Activated T-cell treated with anti-CD3 and anti-CD28 coated beads for 1 hour (primary cell): ENCODE data around the gene SCN2A.
"Not testable (repeated sequence)": the region's sequence is repeated elsewhere in the genome, so short reads cannot be mapped to it uniquely, and the experiment has no call there.

ENCODE experiments used
- DNase-seq: peaks from one replicate; pipeline ENCODE4 v3.0.0-alpha.2; 2020; ENCODE audit warnings: low read depth

Gene SCN2A

GRCh38 chr2:165253178-165253577 is 14.0 kb downstream of the SCN2A start:
- DNase-seq, result no peak

- no peak for DNase-seq
These were observed 17.4 kb downstream of the SCN2A start for GRCh38 chr2:165256618-165257017.

- DNase-seq, result not testable (repeated sequence)
These were observed 21.1 kb downstream of the SCN2A start for GRCh38 chr2:165260347-165260746.

- DNase-seq, result no peak
These were observed 29.5 kb downstream of the SCN2A start for GRCh38 chr2:165268754-165269153.

GRCh38 chr2:165273176-165273575 is 34.0 kb downstream of the SCN2A start:
- DNase-seq, result no peak

- no peak for DNase-seq
These were observed 35.5 kb downstream of the SCN2A start for GRCh38 chr2:165274698-165275097.

GRCh38 chr2:165275932-165276331 is 36.7 kb downstream of the SCN2A start:
- no peak for DNase-seq

GRCh38 chr2:165277295-165277694 is 38.1 kb downstream of the SCN2A start:
- no peak for DNase-seq

GRCh38 chr2:165277860-165278656 is 38.8 kb downstream of the SCN2A start:
- DNase-seq, result no peak

GRCh38 chr2:165280356-165280755 is 41.1 kb downstream of the SCN2A start:
- DNase-seq, result no peak

GRCh38 chr2:165281387-165281786 is 42.2 kb downstream of the SCN2A start:
- DNase-seq, result no peak

GRCh38 chr2:165283342-165283741 is 44.1 kb downstream of the SCN2A start:
- no peak for DNase-seq

GRCh38 chr2:165287094-165287778 is 48.0 kb downstream of the SCN2A start:
- DNase-seq, result no peak

- DNase-seq, result no peak
These were observed 49.9 kb downstream of the SCN2A start for GRCh38 chr2:165289069-165289468.

- peak; percentile 0 for DNase-seq
These were observed 54.5 kb downstream of the SCN2A start for GRCh38 chr2:165293440-165294420.

GRCh38 chr2:165294912-165295311 is 55.7 kb downstream of the SCN2A start:
- no peak for DNase-seq

GRCh38 chr2:165295643-165296042 is 56.4 kb downstream of the SCN2A start:
- no peak for DNase-seq

GRCh38 chr2:165305391-165306096 is 66.3 kb downstream of the SCN2A start:
- DNase-seq, result no peak

- no peak for DNase-seq
These were observed 68.1 kb downstream of the SCN2A start for GRCh38 chr2:165307317-165307716.

- DNase-seq, result no peak
These were observed 72.7 kb downstream of the SCN2A start for GRCh38 chr2:165311949-165312348.

GRCh38 chr2:165312999-165313398 is 73.8 kb downstream of the SCN2A start:
- no peak for DNase-seq

GRCh38 chr2:165313509-165313908 is 74.3 kb downstream of the SCN2A start:
- DNase-seq, result no peak
